ENCODE results near the gene FAF1.

The FAF1 gene

GRCh38 chr1:50471967-50472366 lies 488.1 kb downstream of the FAF1 start:
- FAIRE-seq, result no peak
- DNase-seq (ENCODE audit: insufficient read length, low spot score), result no peak

- DNase-seq (ENCODE audit: insufficient read length, low spot score), result no peak
- FAIRE-seq, result no peak
These were observed 497.1 kb downstream of the FAF1 start for GRCh38 chr1:50462964-50463363.

- no peak for FAIRE-seq
These were observed 501.6 kb downstream of the FAF1 start for GRCh38 chr1:50458507-50458906.

GRCh38 chr1:50454911-50455310 lies 505.2 kb downstream of the FAF1 start:
- DNase-seq (ENCODE audit: insufficient read length, low spot score) (no peak), FAIRE-seq (no peak)

More at GRCh38 chr1:50458507-50458906, 501.6 kb downstream of the FAF1 start:
- no peak for DNase-seq (ENCODE audit: insufficient read length, low spot score)

- FAIRE-seq, result no peak
- no peak for DNase-seq (ENCODE audit: insufficient read length, low spot score)
These were observed 506.8 kb downstream of the FAF1 start for GRCh38 chr1:50453266-50453665.

- no peak for DNase-seq (ENCODE audit: insufficient read length, low spot score)
- no peak for FAIRE-seq
These were observed 507.4 kb downstream of the FAF1 start for GRCh38 chr1:50452700-50453099.

GRCh38 chr1:50450861-50451653 lies 509.0 kb downstream of the FAF1 start:
- DNase-seq (ENCODE audit: insufficient read length, low spot score), result no peak
- FAIRE-seq, result no peak

- no peak for DNase-seq (ENCODE audit: insufficient read length, low spot score)
- no peak for FAIRE-seq
These were observed 512.1 kb downstream of the FAF1 start for GRCh38 chr1:50447961-50448360.

- FAIRE-seq (no peak), DNase-seq (ENCODE audit: insufficient read length, low spot score) (no peak)
These were observed 518.9 kb downstream of the FAF1 start for GRCh38 chr1:50441183-50441582.

GRCh38 chr1:50438945-50439344 lies 521.1 kb downstream of the FAF1 start:
- no peak for FAIRE-seq
- no peak for DNase-seq (ENCODE audit: insufficient read length, low spot score)

GRCh38 chr1:50436489-50436888 lies 523.6 kb downstream of the FAF1 start:
- DNase-seq (ENCODE audit: insufficient read length, low spot score) (no peak), FAIRE-seq (no peak)

GRCh38 chr1:50430010-50430405 lies 530.1 kb downstream of the FAF1 start:
- no peak for DNase-seq (ENCODE audit: insufficient read length, low spot score)
- FAIRE-seq, result no peak

- FAIRE-seq (no peak), DNase-seq (ENCODE audit: insufficient read length, low spot score) (no peak)
These were observed 532.0 kb downstream of the FAF1 start for GRCh38 chr1:50427818-50428779.

GRCh38 chr1:50427086-50427817 lies 532.8 kb downstream of the FAF1 start:
- no peak for FAIRE-seq
- DNase-seq (ENCODE audit: insufficient read length, low spot score), result no peak

GRCh38 chr1:50426702-50427085 lies 533.4 kb downstream of the FAF1 start:
- DNase-seq (ENCODE audit: insufficient read length, low spot score) (no peak), FAIRE-seq (no peak)

- no peak for FAIRE-seq
These were observed 533.9 kb downstream of the FAF1 start for GRCh38 chr1:50426108-50426700.

GRCh38 chr1:50425376-50426107 lies 534.5 kb downstream of the FAF1 start:
- no peak for FAIRE-seq
- no peak for DNase-seq (ENCODE audit: insufficient read length, low spot score)

More at GRCh38 chr1:50426108-50426700, 533.9 kb downstream of the FAF1 start:
- no peak for DNase-seq (ENCODE audit: insufficient read length, low spot score)

- FAIRE-seq (no peak), DNase-seq (ENCODE audit: insufficient read length, low spot score) (no peak)
These were observed 535.1 kb downstream of the FAF1 start for GRCh38 chr1:50424884-50425375.

GRCh38 chr1:50424045-50424883 lies 535.8 kb downstream of the FAF1 start:
- DNase-seq (ENCODE audit: insufficient read length, low spot score) (no peak), FAIRE-seq (no peak)

All from HTR-8/SVneo (cell line).